OCI-LY1 (cell line): ENCODE data around the gene MT3.

ENCODE experiments used
- H2AFZ ChIP-seq: fragments of 200-600 bp; sonication (generic), shearing (Covaris generic); 2 replicates; pipeline ENCODE4 v1.6.0; 2014; ENCODE audit warnings: antibody characterized with exemption, mild to moderate bottlenecking, low read length
- H3F3A ChIP-seq: fragments of 200-600 bp; sonication (generic), shearing (Covaris generic); 2 replicates; pipeline ENCODE4 v1.6.0; 2014; ENCODE audit warnings: mild to moderate bottlenecking, antibody characterized with exemption, low read length, moderate library complexity; ENCODE audit not compliant: insufficient read depth
- H3K27ac ChIP-seq: fragments of 200-600 bp; sonication (generic); 2 replicates; pipeline ENCODE4 v1.5.1; 2014; ENCODE audit warnings: low read length, mixed run types, mild to moderate bottlenecking, low read depth; ENCODE audit not compliant: poor library complexity, severe bottlenecking
- H3K27me3 ChIP-seq: fragments of 200-600 bp; sonication (generic); 2 replicates; pipeline ENCODE4 v1.6.0; 2014; ENCODE audit warnings: antibody characterized with exemption, mild to moderate bottlenecking, low read length, moderate library complexity; ENCODE audit not compliant: insufficient read depth
- H3K36me3 ChIP-seq: fragments of 200-600 bp; sonication (generic); 2 replicates; pipeline ENCODE4 v1.6.1; 2014; ENCODE audit warnings: mild to moderate bottlenecking, antibody characterized with exemption, low read length, moderate library complexity, mixed read lengths; ENCODE audit not compliant: insufficient read depth
- H3K4me1 ChIP-seq: fragments of 200-600 bp; sonication (generic); 2 replicates; pipeline ENCODE4 v1.5.1; 2014; ENCODE audit warnings: mild to moderate bottlenecking, low read length, moderate library complexity; ENCODE audit not compliant: insufficient read depth, severe bottlenecking
- H3K4me2 ChIP-seq: fragments of 200-600 bp; sonication (generic), shearing (Covaris generic); 2 replicates; pipeline ENCODE4 v1.6.1; 2014; ENCODE audit warnings: low read length
- H3K4me3 ChIP-seq: fragments of 200-600 bp; sonication (generic); 2 replicates; pipeline ENCODE4 v1.5.1; 2014; ENCODE audit warnings: low read length, low read depth, mild to moderate bottlenecking, mixed read lengths; ENCODE audit not compliant: poor library complexity, severe bottlenecking
- H3K79me2 ChIP-seq: fragments of 200-600 bp; shearing (Covaris generic); 2 replicates; pipeline ENCODE4 v1.6.1; 2016; ENCODE audit warnings: mixed run types, low read length, mixed read lengths; ENCODE audit not compliant: insufficient read depth
- H3K9ac ChIP-seq: fragments of 200-600 bp; sonication (generic), shearing (Covaris generic); 2 replicates; pipeline ENCODE4 v1.6.1; 2014; ENCODE audit warnings: mild to moderate bottlenecking, low read length, mixed read lengths
- H3K9me2 ChIP-seq: fragments of 200-600 bp; sonication (generic), shearing (Covaris generic); 2 replicates; pipeline ENCODE4 v1.6.1; 2014; ENCODE audit warnings: low read depth, mild to moderate bottlenecking, low read length, mixed read lengths
- H3K9me3 ChIP-seq: fragments of 200-600 bp; shearing (Covaris generic); 2 replicates; pipeline ENCODE4 v1.6.1; 2014; ENCODE audit warnings: low read length, mixed read lengths
- H4K20me1 ChIP-seq: fragments of 200-600 bp; sonication (generic), shearing (Covaris generic); 2 replicates; pipeline ENCODE4 v1.6.0; 2016; ENCODE audit warnings: mild to moderate bottlenecking, low read length; ENCODE audit not compliant: insufficient read depth
- EZH2 ChIP-seq: fragments of 200-600 bp; sonication (generic), shearing (Covaris generic); IDR thresholded peaks from 2 replicates; pipeline ENCODE4 v1.8.0; 2017; ENCODE audit warnings: borderline replicate concordance, mixed run types, mild to moderate bottlenecking, antibody characterized with exemption, low read length, moderate library complexity, mixed read lengths
- TF ChIP-seq, protein P1 (sequence below): fragments of 200-600 bp; sonication (generic), shearing (Covaris generic); IDR thresholded peaks from 2 replicates; pipeline ENCODE4 v1.5.1; 2017; ENCODE audit warnings: mild to moderate bottlenecking, antibody characterized with exemption, low read length, moderate library complexity, mixed read lengths

The MT3 gene

DNA sequence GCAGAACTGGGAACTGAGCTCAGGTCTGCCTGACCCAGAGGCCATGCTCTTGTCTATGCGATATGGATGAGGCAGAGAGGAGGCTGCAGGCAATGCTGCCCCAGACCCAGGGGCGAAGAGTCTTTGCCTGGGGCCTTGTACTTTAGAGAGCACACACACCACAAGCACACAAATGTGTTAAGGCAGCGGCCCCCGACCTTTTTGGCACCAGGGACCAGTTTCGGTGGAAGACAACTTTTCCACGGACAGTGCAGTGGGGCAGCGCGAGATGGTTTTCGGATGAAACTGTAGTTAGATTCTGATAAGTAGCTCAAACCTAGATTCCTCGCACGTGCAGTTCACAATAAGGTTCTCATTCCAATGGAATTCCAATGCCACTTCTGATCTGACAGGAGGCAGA lies 17.8 kb upstream of the MT3 start:
- Histone ChIP-seq H3F3A (no peaks in the 10 kb centered on the region; the same call in 1 of the 2 replicates), H3K36me3 (no peaks in the 10 kb centered on the region), H3K4me2 (no peak overlapping the region), H3K9ac (no peak overlapping the region), H3K27me3 (no peaks in the 10 kb centered on the region; the same call in 1 of the 2 replicates), H3K4me3 (no peak overlapping the region), H3K79me2 (no peaks in the 10 kb centered on the region), H4K20me1 (no peaks in the 10 kb centered on the region), H3K4me1 (no peaks in the 10 kb centered on the region), H3K27ac (no peak overlapping the region), H3K9me3 (no peaks in the 10 kb centered on the region), H3K9me2 (no peaks in the 10 kb centered on the region), H2AFZ (no peak overlapping the region)
- TF ChIP-seq, protein P1, sequence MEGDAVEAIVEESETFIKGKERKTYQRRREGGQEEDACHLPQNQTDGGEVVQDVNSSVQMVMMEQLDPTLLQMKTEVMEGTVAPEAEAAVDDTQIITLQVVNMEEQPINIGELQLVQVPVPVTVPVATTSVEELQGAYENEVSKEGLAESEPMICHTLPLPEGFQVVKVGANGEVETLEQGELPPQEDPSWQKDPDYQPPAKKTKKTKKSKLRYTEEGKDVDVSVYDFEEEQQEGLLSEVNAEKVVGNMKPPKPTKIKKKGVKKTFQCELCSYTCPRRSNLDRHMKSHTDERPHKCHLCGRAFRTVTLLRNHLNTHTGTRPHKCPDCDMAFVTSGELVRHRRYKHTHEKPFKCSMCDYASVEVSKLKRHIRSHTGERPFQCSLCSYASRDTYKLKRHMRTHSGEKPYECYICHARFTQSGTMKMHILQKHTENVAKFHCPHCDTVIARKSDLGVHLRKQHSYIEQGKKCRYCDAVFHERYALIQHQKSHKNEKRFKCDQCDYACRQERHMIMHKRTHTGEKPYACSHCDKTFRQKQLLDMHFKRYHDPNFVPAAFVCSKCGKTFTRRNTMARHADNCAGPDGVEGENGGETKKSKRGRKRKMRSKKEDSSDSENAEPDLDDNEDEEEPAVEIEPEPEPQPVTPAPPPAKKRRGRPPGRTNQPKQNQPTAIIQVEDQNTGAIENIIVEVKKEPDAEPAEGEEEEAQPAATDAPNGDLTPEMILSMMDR: no peak
- TF ChIP-seq EZH2: no peak

DNA sequence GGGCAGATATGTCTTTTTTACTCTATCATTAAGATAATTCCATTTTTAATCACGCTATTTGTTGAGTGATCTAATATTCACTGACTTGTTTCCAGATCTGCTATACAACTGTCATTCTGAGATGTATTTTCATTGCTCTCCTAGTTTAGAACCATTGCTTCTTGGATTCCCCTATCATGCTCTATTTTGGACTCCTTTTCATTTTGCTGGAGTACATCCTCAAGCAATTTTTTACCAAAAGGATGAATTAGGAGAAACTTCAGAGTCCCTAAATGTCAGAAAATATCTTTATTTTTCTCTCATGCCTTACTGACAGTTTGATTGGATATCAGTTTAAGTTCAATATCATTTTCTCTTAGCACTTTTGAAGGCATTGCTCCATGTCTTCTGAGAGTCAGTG lies 14.7 kb upstream of the MT3 start:
- no peaks in the 10 kb centered on the region for H3K36me3 ChIP-seq
- H3K4me1 ChIP-seq: no peaks in the 10 kb centered on the region
- H3K4me2 ChIP-seq: no peak overlapping the region
- H3K9me2 ChIP-seq: no peaks in the 10 kb centered on the region
- H3K79me2 ChIP-seq: no peaks in the 10 kb centered on the region
- H3F3A ChIP-seq: peaks cover 5% of the 10 kb centered on the region; the same call in 1 of the 2 replicates
- H3K27ac ChIP-seq: no peak overlapping the region
- no peak overlapping the region for H3K4me3 ChIP-seq
- H4K20me1 ChIP-seq: no peaks in the 10 kb centered on the region
- H2AFZ ChIP-seq: no peak overlapping the region
- H3K9me3 ChIP-seq: no peaks in the 10 kb centered on the region
- H3K9ac ChIP-seq: no peak overlapping the region
- TF ChIP-seq, protein P1: no peak
- no peak for TF ChIP-seq EZH2
- no peaks in the 10 kb centered on the region; the same call in 1 of the 2 replicates for H3K27me3 ChIP-seq

DNA sequence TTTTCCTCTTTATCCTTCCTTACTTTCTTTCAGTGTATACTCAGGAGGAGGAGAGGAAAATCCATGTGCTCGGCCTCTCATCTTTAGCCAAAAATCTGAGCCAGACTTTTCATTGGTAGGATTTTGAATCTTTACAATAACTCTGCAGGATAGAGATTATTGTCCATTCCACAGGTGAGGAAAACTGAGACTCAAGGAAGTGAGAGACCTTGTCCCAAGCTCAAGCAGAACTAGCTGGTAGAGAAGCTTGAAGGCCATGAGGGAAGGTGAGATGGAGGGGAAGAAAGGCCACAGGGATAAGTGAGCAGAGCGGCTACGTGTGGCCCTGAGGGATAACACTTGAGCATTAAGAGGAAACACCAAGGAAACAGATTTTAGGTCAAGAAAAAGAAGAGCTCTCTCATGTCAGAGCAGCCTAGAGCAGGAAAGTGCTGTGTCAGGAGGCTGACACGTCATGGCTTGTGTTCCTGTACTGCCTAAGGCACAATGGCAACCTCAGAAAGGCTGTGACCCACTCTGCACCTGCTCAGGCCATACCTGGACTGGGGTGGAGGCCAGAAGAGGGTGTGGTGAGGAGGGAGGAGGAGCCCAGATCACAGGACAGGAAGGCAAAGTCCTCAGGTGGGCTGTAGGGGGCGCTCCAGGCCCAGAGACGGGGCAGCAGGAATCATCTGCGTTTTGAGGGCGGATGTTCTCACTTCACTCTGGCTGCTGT lies 12.6 kb upstream of the MT3 start:
- Histone ChIP-seq H4K20me1 (no peaks in the 10 kb centered on the region), H3K9me3 (no peaks in the 10 kb centered on the region), H2AFZ (no peak overlapping the region), H3K36me3 (no peaks in the 10 kb centered on the region), H3K27me3 (no peaks in the 10 kb centered on the region; the same call in 1 of the 2 replicates), H3K4me1 (no peaks in the 10 kb centered on the region), H3F3A (peaks cover 5% of the 10 kb centered on the region; the same call in 1 of the 2 replicates), H3K4me3 (no peak overlapping the region), H3K79me2 (no peaks in the 10 kb centered on the region), H3K4me2 (no peak overlapping the region), H3K27ac (no peak overlapping the region), H3K9me2 (no peaks in the 10 kb centered on the region), H3K9ac (no peak overlapping the region)
- no peak for TF ChIP-seq EZH2
- TF ChIP-seq, protein P1: peak; percentile 86
